Right lobe of liver (tissue), 4 donors: ENCODE data around the gene GTF2I.
"Not testable (repeated sequence)": the region's sequence is repeated elsewhere in the genome, so short reads cannot be mapped to it uniquely, and the experiment has no call there.

Experiments
- CTCF ChIP-seq, 4 donors: fragments of 200-600 bp in 3 of 4; fragments of 450-650 bp in 1 of 4; IDR thresholded peaks; one replicate each; pipeline versions ENCODE4 v1.5.1 to v1.8.0; 2016 to 2022; ENCODE audit warnings: antibody characterized with exemption in 4 of 4, mild to moderate bottlenecking in 2 of 4
- POLR2A ChIP-seq: fragments of 450-650 bp; IDR thresholded peaks from one replicate; pipeline ENCODE4 v1.6.1; 2017; ENCODE audit warnings: antibody characterized with exemption, mild to moderate bottlenecking
- donor health status: DM: no; HTN: no; CAD: no.
- donor health status: DM: no; HTN: no; CAD: no.
- donor health status: DM: no; HTN: yes; CAD: no.

- not testable (repeated sequence) for TF ChIP-seq POLR2A; CTCF (IDR thresholded peaks at IDR 0.05)
These were observed 72.7 kb downstream of the GTF2I start for GRCh38 chr7:74730186-74730585.
